GM23338 (cell line): ENCODE measurements around the gene PA2G4. TPM values are rescaled to one million over a fixed set of nuclear protein-coding genes. Genes with fewer than 3 reads are reported as not detected.

Experiments
- ATAC-seq: fragments of 200-7000 bp; cut with Tn5 transposase; 3 replicates; pipeline ENCODE4 v1.9.1; 2020
- DNase-seq: peaks from one replicate; pipeline ENCODE4 v3.0.0-alpha.2; 2015; ENCODE audit warnings: low spot score
- H2AFZ ChIP-seq: fragments of 200-600 bp; sonication (generic); 2 replicates; pipeline ENCODE4 v1.8.0; 2016; ENCODE audit warnings: antibody characterized with exemption, mild to moderate bottlenecking, moderate library complexity
- H3F3A ChIP-seq: fragments of 200-600 bp; sonication (generic); replicated peaks from 2 replicates; pipeline ENCODE4 v1.8.0; 2017; ENCODE audit warnings: antibody characterized with exemption, mixed run types, low read depth
- H3K27ac ChIP-seq: fragments of 200-600 bp; sonication (generic); 2 replicates; pipeline ENCODE4 v1.6.1; 2016; ENCODE audit warnings: low read depth
- H3K27me3 ChIP-seq: fragments of 200-600 bp; sonication (generic); 2 replicates; pipeline ENCODE4 v1.8.0; 2016; ENCODE audit warnings: mild to moderate bottlenecking, mixed run types, moderate library complexity; ENCODE audit not compliant: insufficient read depth
- H3K36me3 ChIP-seq: fragments of 200-600 bp; sonication (generic); 2 replicates; pipeline ENCODE4 v1.8.0; 2016; ENCODE audit warnings: mild to moderate bottlenecking; ENCODE audit not compliant: insufficient read depth
- H3K4me1 ChIP-seq: fragments of 200-600 bp; sonication (generic); 2 replicates; pipeline ENCODE4 v1.8.0; 2016; ENCODE audit warnings: mild to moderate bottlenecking, moderate library complexity; ENCODE audit not compliant: insufficient read depth
- H3K4me2 ChIP-seq: fragments of 200-600 bp; sonication (generic); 2 replicates; pipeline ENCODE4 v1.7.1; 2017; ENCODE audit warnings: mixed run types
- H3K4me3 ChIP-seq: fragments of 200-600 bp; sonication (generic); 2 replicates; pipeline ENCODE4 v1.6.1; 2016; ENCODE audit warnings: mixed run types
- H3K79me2 ChIP-seq: fragments of 200-600 bp; sonication (generic); replicated peaks from 2 replicates; pipeline ENCODE4 v1.8.0; 2017; ENCODE audit warnings: mild to moderate bottlenecking; ENCODE audit not compliant: insufficient read depth
- H3K9me2 ChIP-seq: fragments of 200-600 bp; sonication (generic); 2 replicates; pipeline ENCODE4 v1.8.0; 2017; ENCODE audit not compliant: insufficient read depth
- H4K20me1 ChIP-seq: fragments of 200-600 bp; sonication (generic); replicated peaks from 2 replicates; pipeline ENCODE4 v1.8.0; 2017; ENCODE audit warnings: mild to moderate bottlenecking; ENCODE audit not compliant: insufficient read depth
- H3K27ac Mint-ChIP-seq: 2 replicates; pipeline ENCODE4 v1.8.0; 2020; ENCODE audit warnings: inconsistent platforms, mild to moderate bottlenecking, moderate library complexity, mixed read lengths
- H3K27me3 Mint-ChIP-seq: 3 replicates; pipeline ENCODE4 v1.8.0; 2022; ENCODE audit warnings: low read depth, mild to moderate bottlenecking, moderate library complexity, mixed read lengths, inconsistent platforms; ENCODE audit not compliant: insufficient read depth, poor library complexity
- H3K36me3 Mint-ChIP-seq: 3 replicates; pipeline ENCODE4 v1.8.0; 2021; ENCODE audit warnings: low read depth, mild to moderate bottlenecking, inconsistent platforms, moderate library complexity, mixed read lengths
- H3K4me1 Mint-ChIP-seq: 3 replicates; pipeline ENCODE4 v1.8.0; 2020; ENCODE audit warnings: mild to moderate bottlenecking, inconsistent platforms, mixed read lengths
- H3K4me3 Mint-ChIP-seq: 3 replicates; pipeline ENCODE4 v1.8.0; 2021; ENCODE audit warnings: moderate library complexity, mild to moderate bottlenecking, inconsistent platforms, mixed read lengths
- H3K9me3 Mint-ChIP-seq: 3 replicates; pipeline ENCODE4 v1.8.0; 2020; ENCODE audit warnings: moderate library complexity, mild to moderate bottlenecking, inconsistent platforms, mixed read lengths
- CREB1 ChIP-seq: fragments of 250-450 bp; sonication (Bioruptor Pico); IDR thresholded peaks from 2 replicates; pipeline ENCODE4 v1.5.0; 2020; ENCODE audit warnings: low read depth, mild to moderate bottlenecking, moderate library complexity
- ETS1 ChIP-seq: IDR thresholded peaks from 2 replicates; pipeline ENCODE4 v1.6.1; 2016; ENCODE audit warnings: antibody characterized with exemption
- EZH2 ChIP-seq: fragments of 200-600 bp; sonication (generic); IDR thresholded peaks from one replicate; pipeline ENCODE4 v1.8.0; 2017; ENCODE audit warnings: antibody characterized with exemption, mild to moderate bottlenecking, low read depth; ENCODE audit not compliant: unreplicated experiment
- POLR2AphosphoS5 ChIP-seq: IDR thresholded peaks from 2 replicates; pipeline ENCODE4 v1.6.1; 2016; ENCODE audit warnings: antibody characterized with exemption, low read depth
- REST ChIP-seq: IDR thresholded peaks from one replicate; pipeline ENCODE4 v1.6.1; 2018; ENCODE audit warnings: antibody characterized with exemption; ENCODE audit not compliant: unreplicated experiment
- ZNF331 ChIP-seq: fragments of 250-450 bp; sonication (Bioruptor Pico); IDR thresholded peaks from 2 replicates; pipeline ENCODE4 v1.5.0; 2020; ENCODE audit warnings: low read depth, mild to moderate bottlenecking, moderate library complexity
- polyA plus RNA-seq: library from polyadenylated mRNA; unstranded; fragments of >200 nt; fragmentation: Nextera tagmentation; extraction: Ambion mirVana; gene quantifications from 2 replicates; pipeline ENCODE4 v1.2.1, GENCODE V29; 2016
- total RNA-seq: library from RNA; depleted of rRNA; stranded (reverse); fragments of >200 nt; shearing (Covaris generic); gene quantifications from 2 replicates; pipeline ENCODE4 v1.2.3, GENCODE V29; 2014
- TF ChIP-seq, protein P1 (sequence below): fragments of 250-450 bp; sonication (Bioruptor Pico); IDR thresholded peaks from 2 replicates; pipeline ENCODE4 v1.5.0; 2020; ENCODE audit warnings: mild to moderate bottlenecking, moderate library complexity

The PA2G4 gene
- total and polyA plus RNA-seq, 2 experiments from 2014 or later = 237 to 373 TPM

DNA sequence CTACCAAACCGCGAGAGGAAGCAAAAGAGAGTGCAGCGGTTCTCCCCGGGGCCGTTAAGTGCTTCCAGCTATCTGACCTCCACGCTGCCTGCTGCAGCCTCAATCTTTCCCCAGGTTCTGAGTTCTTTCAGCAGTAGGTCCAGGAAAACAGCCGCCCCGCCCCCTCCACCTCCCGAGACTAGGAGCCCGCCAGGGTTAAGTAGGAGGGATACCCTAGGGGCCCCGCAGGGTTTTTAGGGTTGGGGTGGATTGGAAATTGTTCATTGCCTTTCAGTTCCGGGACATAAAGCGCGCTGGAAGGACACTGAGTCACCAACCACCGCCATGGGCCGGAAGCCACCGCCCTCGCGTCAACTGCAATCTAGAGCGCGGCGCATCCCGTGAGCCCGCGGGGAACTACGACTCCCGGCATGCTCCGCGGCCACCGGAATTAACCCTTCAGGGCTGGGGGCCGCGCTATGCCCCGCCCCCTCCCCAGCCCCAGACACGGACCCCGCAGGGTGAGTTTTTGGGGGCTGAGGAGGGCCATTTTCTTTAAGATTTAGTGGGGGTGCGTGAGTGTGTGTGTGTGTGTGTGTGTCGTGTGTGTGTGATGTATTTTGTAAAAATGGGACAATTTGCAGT, 47.9 kb downstream of the PA2G4 start, which contains the start of gene MYL6B:
Gene MYL6B, plus strand, starts transcription at position 456 of the 624 bp plus-strand sequence. CDS start 1,332 bp downstream, outside the sequence.
- Mint-ChIP-seq H3K4me3 (peak within 1 kb of the TSS; percentile 96), H3K4me1 (peaks cover 23% of the 10 kb centered on the region), H3K27me3 (peaks cover 15% of the 10 kb centered on the region), H3K27ac (peak within 1 kb of the TSS; percentile 98), H3K36me3 (peaks cover 20% of the 10 kb centered on the region), H3K9me3 (no peaks in the 10 kb centered on the region; the same call in 1 of the 3 replicates)
- peaks cover 24% of the 10 kb centered on the region for H3F3A ChIP-seq
- 0 out of 2 replicates have a peak, but pooled peaks cover 2% of the 10 kb centered on the region for H3K36me3 ChIP-seq
- ATAC-seq (peak; percentile 86), DNase-seq (peak; percentile 97)
- H3K4me1 ChIP-seq = peaks cover 22% of the 10 kb centered on the region
- H3K9me2 ChIP-seq = no peaks in the 10 kb centered on the region
- H3K79me2 ChIP-seq = peaks cover 13% of the 10 kb centered on the region; the same call in 1 of the 2 replicates
- TF ChIP-seq POLR2AphosphoS5 = peak; percentile 83
- no peak for TF ChIP-seq REST
- TF ChIP-seq ETS1 = peak; percentile 90
- TF ChIP-seq CREB1 (CRISPR knock-in tag) = peak; percentile 42; the same call in 1 of the 2 replicates
- H2AFZ ChIP-seq = peak within 1 kb of the TSS; percentile 88
- peak within 1 kb of the TSS; percentile 89 for H3K4me2 ChIP-seq
- H3K27me3 ChIP-seq = no peaks in the 10 kb centered on the region
- H3K4me3 ChIP-seq = peak within 1 kb of the TSS; percentile 90
- no peaks in the 10 kb centered on the region for H4K20me1 ChIP-seq
- H3K27ac ChIP-seq = peak within 1 kb of the TSS; percentile 98

- Mint-ChIP-seq H3K4me3 (peak overlapping the region; percentile 96), H3K4me1 (peaks cover 26% of the 10 kb centered on the region), H3K27ac (peak overlapping the region; percentile 98), H3K27me3 (peaks cover 21% of the 10 kb centered on the region), H3K36me3 (peaks cover 22% of the 10 kb centered on the region), H3K9me3 (no peaks in the 10 kb centered on the region; the same call in 1 of the 3 replicates)
- H3K9me2 ChIP-seq = no peaks in the 10 kb centered on the region
- peaks cover 26% of the 10 kb centered on the region for H3F3A ChIP-seq
- H3K4me3 ChIP-seq = peak overlapping the region; percentile 90
- H3K27ac ChIP-seq = peak overlapping the region; percentile 45; the same call in 1 of the 2 replicates
- no peak; the same call in 2 of the 3 replicates for ATAC-seq
- H3K79me2 ChIP-seq = peaks cover 13% of the 10 kb centered on the region; the same call in 1 of the 2 replicates
- peak overlapping the region; percentile 88; the same call in 1 of the 2 replicates for H2AFZ ChIP-seq
- no peak for DNase-seq
- H3K4me1 ChIP-seq = peaks cover 22% of the 10 kb centered on the region
- H3K36me3 ChIP-seq = 0 out of 2 replicates have a peak, but pooled peaks cover 2% of the 10 kb centered on the region
- H4K20me1 ChIP-seq = no peaks in the 10 kb centered on the region
- H3K27me3 ChIP-seq = no peaks in the 10 kb centered on the region
- H3K4me2 ChIP-seq = peak overlapping the region; percentile 89
- TF ChIP-seq POLR2AphosphoS5 (no peak), ZNF331 (CRISPR knock-in tag) (no peak), EZH2 (no peak)
- TF ChIP-seq, protein P1, sequence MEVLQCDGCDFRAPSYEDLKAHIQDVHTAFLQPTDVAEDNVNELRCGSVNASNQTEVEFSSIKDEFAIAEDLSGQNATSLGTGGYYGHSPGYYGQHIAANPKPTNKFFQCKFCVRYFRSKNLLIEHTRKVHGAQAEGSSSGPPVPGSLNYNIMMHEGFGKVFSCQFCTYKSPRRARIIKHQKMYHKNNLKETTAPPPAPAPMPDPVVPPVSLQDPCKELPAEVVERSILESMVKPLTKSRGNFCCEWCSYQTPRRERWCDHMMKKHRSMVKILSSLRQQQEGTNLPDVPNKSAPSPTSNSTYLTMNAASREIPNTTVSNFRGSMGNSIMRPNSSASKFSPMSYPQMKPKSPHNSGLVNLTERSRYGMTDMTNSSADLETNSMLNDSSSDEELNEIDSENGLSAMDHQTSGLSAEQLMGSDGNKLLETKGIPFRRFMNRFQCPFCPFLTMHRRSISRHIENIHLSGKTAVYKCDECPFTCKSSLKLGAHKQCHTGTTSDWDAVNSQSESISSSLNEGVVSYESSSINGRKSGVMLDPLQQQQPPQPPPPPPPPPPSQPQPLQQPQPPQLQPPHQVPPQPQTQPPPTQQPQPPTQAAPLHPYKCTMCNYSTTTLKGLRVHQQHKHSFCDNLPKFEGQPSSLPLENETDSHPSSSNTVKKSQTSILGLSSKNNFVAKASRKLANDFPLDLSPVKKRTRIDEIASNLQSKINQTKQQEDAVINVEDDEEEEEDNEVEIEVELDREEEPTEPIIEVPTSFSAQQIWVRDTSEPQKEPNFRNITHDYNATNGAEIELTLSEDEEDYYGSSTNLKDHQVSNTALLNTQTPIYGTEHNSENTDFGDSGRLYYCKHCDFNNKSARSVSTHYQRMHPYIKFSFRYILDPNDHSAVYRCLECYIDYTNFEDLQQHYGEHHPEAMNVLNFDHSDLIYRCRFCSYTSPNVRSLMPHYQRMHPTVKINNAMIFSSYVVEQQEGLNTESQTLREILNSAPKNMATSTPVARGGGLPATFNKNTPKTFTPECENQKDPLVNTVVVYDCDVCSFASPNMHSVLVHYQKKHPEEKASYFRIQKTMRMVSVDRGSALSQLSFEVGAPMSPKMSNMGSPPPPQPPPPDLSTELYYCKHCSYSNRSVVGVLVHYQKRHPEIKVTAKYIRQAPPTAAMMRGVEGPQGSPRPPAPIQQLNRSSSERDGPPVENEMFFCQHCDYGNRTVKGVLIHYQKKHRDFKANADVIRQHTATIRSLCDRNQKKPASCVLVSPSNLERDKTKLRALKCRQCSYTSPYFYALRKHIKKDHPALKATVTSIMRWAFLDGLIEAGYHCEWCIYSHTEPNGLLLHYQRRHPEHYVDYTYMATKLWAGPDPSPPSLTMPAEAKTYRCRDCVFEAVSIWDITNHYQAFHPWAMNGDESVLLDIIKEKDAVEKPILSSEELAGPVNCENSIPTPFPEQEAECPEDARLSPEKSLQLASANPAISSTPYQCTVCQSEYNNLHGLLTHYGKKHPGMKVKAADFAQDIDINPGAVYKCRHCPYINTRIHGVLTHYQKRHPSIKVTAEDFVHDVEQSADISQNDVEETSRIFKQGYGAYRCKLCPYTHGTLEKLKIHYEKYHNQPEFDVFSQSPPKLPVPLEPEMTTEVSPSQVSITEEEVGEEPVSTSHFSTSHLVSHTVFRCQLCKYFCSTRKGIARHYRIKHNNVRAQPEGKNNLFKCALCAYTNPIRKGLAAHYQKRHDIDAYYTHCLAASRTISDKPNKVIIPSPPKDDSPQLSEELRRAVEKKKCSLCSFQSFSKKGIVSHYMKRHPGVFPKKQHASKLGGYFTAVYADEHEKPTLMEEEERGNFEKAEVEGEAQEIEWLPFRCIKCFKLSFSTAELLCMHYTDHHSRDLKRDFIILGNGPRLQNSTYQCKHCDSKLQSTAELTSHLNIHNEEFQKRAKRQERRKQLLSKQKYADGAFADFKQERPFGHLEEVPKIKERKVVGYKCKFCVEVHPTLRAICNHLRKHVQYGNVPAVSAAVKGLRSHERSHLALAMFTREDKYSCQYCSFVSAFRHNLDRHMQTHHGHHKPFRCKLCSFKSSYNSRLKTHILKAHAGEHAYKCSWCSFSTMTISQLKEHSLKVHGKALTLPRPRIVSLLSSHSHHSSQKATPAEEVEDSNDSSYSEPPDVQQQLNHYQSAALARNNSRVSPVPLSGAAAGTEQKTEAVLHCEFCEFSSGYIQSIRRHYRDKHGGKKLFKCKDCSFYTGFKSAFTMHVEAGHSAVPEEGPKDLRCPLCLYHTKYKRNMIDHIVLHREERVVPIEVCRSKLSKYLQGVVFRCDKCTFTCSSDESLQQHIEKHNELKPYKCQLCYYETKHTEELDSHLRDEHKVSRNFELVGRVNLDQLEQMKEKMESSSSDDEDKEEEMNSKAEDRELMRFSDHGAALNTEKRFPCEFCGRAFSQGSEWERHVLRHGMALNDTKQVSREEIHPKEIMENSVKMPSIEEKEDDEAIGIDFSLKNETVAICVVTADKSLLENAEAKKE = no peak
These were observed 48.7 kb downstream of the PA2G4 start for GRCh38 chr12:56152756-56153677.
